CD1c-positive myeloid dendritic cell (primary cell): ENCODE data around the gene SLC36A3.
"Not testable (repeated sequence)": the region's sequence is repeated elsewhere in the genome, so short reads cannot be mapped to it uniquely, and the experiment has no call there.

Experiments used
- DNase-seq: peaks from one replicate; pipeline ENCODE4 v3.0.0-alpha.2; 2016; ENCODE audit errors: extremely low spot score

The SLC36A3 gene

DNA sequence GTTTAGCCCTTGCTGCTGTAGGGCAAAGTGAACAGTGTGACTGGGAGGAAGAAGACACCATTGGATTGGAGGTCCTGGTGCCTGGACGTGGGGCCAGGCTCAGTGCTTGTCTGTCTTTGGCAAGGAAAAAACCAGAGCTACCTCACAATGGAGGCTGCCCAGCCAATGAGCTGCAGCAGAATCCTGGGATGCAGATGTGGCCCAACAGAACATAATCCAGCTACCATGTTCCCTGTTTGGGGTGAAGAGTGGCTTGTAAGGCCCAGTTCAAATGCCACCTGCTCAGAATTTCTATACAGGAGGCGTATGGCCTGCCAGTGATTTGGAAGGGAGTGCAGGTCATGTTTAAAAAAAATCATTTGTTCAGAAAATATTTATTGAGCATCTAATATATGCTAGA is at the start of gene SLC36A3:
SLC36A3 (minus strand) TSS at position 101 of the 400 bp plus-strand sequence. CDS start 412 bp downstream, outside the sequence.
- no peak for DNase-seq

DNA sequence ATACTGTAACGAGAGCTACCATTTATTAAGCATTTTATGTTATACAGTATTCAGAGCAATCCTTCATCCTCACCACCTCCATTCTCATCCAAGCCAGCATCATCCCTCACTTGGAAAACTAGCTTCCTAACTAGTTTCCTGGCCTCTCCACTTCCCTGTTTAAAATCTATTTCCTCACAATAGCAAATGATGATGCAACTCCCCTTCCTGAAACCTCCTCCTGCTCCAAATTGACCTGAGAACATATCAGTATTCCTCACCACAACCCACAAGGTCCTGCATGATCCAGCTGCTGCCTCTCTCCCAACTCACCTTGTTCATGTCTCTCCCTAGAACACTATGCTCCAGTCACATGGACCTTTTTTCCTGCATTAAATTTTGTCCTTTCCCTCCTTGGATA is 48.1 kb upstream of the SLC36A3 start:
- no peak for DNase-seq

DNA sequence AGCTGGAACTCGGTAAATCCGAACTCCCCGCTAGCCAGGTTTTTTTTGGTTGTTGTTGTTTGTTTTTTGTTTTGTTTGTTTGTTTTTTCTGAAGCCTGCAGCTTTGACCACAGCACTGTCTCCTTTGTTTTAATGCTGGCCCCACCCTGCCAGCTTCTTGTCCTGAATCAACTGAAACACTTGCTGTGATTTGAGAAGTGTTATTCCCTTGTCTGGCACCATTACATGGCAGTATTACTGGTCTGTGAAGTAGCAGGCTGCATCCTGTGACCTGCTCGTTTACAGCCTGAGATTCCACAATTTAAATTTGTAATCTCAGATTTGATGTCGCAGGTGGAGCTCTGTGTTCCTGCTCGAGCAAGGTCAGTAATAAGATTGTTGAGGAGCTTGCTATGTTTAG is 45.2 kb upstream of the SLC36A3 start:
- no peak for DNase-seq

DNA sequence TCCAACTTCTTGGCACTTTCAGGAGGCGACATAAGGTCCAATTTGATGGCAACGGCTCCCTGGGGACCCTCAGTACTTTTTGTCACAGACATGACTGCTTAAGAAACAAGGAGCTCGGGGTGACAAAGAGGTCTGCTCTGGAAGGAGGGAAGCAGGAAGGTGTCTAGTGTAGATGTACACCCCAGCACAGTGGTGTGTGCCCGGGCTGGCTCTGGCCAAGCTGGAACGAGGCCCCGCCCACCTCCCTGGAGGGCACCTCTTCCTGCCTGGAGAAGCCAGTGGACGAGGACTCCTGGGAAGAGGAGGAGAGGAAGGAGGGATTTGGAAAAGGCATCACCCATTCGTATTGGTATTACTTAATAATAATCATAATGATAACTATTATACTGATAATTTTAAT is 43.8 kb upstream of the SLC36A3 start, which contains the start of gene SLC36A2:
SLC36A2 (minus strand) TSS at position 191 of the 400 bp plus-strand sequence; CDS start at position 92, 99 bp downstream.
- no peak for DNase-seq

DNA sequence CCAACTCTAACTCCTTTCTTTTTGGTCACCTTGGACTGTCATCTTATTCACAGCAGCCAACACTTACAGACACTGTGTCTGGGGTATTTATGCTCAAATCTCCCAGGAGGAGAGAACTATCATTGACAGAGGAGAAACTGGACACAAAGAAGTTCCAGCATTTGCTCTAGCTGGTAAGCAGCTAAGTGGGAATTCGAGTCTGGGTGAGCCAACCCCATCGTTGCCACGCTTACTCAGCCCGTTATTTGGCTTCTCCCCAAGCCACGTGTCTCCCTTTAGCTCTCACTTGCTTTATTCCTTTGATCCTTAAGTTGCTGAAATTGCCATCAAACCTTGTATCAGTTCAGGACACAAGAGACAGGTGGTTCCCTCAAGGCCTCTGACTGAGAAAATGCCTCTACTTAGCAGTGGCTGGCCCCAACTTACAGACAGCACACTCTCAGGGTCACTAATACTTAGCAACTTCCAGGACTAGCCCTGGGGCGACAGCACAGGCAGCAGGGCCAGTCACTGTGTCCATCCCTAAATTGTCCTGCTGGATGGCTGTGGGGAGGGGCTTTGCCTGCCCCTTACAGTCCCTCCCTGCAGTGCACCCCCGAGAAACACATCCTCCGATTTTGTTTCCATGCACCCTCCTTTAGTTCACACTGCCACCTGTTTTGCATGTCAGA is 42.4 kb upstream of the SLC36A3 start:
- no peak for DNase-seq

DNA sequence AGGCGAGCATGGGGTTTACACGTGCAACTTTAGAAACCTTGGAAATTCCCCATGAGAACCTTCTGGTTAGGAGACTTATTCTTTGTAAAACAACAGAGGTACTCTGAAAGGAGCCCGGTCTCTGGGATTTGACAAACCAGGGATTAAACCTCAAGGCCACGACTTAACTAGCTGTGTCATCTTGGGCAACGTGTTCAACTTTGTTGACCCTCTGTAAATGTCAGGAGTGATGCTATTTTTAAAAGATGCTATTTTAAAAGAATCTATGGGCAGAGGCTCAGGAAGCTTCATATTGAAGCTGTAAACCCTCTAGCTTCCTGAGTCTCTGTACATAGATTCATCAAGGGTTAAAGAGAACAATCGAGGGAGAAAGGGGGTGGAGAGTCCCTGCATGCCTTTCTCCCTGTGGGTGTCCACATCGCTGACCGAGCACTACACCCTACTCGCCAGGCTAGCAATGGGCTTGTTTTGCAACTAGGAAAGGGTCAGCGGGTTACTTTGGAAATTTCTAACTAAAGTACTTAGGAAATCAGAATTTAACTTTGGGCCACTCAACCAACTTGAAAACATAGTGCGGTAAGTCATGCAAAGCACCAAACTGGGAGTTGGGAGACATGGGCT is 41.7 kb upstream of the SLC36A3 start:
- no peak for DNase-seq

DNA sequence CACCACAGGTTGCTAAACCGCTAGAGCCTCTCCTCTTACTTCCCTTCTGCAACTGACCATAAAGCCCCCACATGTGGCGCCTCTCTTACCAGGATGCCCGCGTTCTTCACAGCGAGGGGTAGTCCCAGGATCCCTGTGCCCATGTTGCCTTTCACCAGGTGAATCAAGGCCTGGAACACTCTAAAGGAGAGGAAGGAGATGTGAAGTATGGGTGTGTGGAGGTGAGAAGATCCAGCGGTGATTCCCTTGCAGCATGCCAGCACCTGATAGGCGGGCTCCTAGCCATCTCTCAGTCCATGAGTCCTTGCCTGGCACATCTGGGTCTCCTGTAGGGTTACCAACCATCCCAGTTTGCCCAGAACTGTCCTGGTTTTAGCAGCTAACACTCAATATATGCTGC is 40.5 kb upstream of the SLC36A3 start:
- no peak for DNase-seq

DNA sequence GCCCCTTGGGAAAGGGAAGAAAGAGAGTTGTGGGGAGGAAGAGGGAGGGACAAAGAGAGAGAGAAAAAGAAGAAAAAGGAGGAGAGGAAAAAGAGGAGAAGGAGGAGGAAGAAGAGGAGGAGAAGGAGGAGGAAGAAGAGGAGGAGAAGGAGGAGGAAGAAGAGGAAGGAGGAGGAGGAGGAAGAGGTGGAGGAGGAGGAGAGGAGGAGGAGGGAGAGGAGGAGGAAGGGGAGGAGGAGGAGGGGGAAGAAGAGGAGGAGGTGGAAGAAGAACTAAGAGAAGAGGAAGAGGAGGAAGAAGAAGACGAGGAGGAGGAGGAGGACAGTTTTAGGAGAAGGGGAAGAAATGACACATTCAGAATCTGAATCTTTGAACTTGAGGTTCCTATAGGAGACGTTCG is 36.4 kb upstream of the SLC36A3 start:
- no peak for DNase-seq

DNA sequence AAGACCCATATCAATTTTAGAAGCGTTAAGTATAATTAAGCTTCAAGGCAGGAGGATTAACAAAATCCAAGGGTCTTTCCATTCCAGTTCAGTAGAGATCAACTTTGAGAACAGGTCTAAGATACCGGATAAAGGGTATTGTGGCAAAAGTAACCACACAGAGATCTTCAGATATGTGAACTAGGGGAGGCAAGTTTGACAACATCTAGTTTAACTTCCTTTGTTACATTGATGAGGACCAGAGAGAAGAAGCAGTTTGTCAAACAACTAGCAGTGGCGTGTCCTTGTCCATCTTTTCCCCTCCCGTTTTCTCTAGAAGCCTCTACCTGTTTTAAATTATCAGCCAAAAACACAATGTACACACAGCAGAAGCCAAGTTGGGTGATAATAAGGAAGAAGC is 35.2 kb upstream of the SLC36A3 start:
- DNase-seq = no peak

DNA sequence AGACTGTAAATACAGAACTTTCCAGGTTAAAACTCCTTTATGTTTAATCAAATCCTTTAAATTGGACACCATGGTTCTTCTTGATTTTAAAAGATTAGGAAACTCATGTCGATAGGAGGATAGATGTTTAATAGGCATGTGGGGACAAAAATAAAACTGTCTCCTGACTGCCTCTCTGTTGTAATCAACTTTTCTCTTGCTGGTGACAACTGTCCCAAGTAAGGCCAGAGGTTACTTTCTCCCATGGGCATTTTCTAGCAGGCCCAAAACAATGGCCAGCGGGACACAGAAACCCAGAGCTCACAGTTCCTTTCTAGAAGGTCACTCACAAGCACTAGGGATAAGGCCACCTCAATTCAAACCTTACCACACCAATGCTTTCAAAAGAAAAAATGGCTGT is 29.3 kb upstream of the SLC36A3 start:
- no peak for DNase-seq

DNA sequence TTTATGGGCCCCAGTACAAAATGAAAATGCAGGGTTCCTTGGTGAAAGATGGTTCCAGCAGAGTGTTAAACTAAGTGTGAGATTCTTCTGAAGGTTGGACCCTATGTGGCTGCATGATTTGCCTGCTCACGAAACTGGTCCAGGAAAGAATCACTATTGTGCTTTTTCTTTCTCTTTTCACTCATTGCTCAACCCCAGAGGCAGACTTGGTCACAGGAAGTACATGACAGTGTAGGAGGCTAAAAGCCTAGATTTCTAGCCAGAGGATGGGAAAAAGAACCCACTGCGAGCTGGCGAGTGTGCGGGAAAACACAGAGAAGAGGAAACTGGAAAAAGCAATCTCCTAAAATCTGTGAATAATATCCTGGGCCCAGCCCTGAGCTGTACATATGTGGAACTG is 25.2 kb upstream of the SLC36A3 start:
- peak; percentile 6 for DNase-seq

DNA sequence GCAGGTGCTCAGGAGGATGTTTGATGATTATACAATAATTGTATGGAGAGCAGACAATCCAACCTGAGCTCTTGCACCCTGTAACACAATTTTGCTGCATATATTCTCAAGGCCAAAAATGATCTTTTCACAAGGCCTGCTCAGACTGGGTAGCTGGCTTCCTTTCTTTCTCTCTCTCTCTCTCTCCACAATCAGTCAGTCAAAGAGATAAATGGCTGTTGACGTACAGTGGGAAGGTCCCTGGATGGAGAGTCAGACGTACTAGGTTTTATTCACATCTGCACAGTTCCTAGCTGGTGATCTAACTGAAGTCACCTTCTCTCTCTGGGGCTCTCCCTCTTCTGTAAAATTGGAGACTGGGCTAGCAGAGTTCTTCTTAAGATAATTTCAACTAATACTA is 24.0 kb upstream of the SLC36A3 start:
- DNase-seq = no peak

DNA sequence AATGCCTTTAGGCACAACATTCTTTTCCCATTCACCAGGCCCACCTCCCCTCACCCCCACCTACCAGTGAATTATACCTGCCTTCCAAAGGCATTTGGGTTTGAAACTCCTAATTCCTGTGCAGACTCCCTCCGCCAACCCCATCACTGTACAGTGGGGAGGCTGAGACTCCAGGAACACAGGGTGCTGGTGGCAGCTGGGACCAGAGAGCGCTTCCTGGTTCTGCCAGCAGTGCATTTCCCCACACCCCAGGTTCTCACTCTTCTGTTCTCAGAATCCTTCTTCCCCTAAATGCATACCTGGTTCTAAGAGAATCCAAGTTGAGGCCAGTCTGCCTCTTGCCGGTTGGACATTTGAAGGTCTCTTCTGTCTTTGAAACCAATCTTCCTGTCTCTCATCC is 22.7 kb upstream of the SLC36A3 start:
- no peak for DNase-seq

DNA sequence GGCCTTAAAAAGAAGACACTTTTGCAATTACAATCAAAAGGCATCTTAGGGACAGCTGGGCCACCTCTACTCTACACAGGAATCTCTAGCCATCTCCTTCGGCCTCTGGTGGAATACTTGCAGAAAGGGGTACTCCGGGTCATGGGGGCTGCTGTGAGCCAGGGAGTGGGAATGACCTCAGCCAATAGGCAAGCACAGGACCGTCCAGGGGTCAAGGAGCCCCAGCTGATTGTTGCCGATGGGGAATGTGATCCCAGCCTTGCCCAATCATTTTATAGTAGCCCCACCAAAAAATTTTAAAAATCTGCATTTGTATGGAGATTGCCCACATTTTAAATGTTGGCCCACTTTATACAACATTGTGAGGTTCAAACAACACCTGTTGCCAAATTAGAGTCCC is 16.9 kb upstream of the SLC36A3 start:
- DNase-seq = no peak

DNA sequence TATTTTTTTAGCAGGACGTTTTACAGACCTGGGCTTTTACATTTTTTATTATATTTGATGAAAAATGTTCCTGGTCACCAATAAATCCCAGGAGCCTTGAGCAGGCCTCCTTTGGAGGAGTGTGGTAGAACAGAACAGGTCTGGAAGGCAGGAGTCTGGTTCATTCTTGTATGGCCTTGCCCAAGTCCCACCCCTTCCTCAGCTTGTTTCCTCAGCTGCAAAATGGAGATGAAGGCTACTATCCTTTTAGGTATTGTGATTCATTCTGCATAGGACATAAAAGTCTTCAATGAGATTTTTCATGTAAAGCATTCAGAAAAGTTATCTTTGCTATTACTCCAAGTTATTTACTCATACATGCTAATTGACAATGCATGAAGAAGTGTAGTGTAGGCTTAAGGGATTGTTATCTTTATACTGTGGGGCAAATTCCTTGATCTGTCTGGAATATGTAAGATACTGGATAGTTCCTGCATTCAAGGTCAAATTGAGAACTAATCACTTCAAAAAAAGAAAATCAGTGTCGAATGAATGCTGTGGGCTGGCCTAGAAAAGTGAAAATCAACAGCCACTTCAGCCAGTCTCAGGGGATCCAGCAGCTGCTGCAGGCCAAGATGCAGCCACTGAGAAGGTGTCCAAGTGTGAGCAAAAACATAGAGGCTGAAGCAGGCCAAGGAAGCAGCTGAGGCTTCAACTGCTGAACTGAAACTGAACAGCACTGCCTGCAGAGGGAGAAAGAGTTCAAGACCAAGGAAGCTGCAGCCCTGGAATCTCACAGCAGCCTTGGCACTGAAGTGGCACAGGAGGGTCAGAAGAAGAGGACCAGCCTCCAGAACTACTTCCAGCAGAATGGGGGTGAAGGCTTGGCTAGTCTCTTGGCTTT is 15.5 kb upstream of the SLC36A3 start:
- DNase-seq = no peak

DNA sequence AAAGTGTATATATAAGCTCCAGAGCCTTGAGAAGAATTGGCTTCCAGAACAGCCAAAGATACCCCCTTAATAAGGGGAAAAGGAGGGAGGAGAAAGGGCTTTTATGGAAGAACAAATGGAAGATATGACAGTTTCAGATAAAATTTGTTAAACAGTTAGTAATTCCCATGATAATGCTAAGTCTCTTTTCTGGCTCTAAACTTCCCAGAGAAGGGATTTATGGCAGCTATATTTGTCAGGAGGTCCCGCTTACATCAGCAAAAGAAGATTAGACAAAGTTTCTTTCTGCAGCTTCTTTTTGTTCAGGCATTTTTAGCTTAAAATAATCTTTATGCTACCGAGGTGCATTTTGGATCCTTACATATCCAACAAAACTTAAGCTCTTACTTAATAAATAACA is 14.3 kb upstream of the SLC36A3 start:
- no peak for DNase-seq

DNA sequence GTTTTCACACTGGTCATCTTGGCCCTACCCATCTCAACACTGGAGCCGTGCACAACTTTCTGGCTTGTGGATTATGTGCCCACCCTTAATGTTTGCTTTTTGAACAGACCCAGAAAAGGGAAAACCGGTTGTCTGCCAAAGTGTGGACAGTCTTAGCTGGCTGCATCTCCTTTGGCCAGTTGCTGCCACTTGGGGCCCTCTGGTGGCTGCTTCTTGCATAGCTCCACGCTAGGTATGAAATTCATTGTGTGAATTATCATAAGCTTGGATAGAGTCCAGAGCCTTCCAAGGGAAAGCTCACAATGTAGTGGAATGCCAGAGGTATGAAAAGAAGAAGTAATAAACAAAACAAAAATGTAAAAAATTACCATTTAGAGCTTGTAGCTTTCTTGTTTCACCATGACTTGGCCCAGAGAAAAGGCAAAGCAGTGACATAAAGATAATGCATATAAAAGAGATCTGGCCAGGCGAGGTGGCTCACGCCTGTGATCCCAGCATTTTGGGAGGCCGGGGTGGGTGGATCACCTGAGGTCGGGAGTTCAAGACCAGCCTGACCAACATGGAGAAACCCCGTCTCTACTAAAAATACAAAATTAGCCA is 12.5 kb upstream of the SLC36A3 start:
- peak; percentile 59 for DNase-seq

DNA sequence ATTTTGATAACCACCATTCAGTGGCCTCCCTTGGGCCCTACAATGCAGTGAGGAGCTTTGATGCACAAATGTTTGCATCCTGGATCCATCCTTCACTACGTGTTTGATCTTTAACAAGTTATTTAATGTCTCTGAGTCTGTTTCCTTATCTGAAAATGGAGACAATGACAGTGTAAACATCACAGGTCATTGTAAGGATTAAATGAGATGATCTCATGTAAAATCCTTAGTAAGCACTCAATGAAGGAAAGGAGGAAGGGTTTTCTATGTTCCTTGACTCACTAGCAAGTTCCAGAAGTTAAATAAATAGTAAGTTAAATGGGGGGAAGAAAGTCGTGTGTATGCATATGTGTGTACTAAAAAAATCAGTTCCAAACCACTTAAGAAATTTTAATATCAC is 9.8 kb upstream of the SLC36A3 start:
- DNase-seq = no peak

DNA sequence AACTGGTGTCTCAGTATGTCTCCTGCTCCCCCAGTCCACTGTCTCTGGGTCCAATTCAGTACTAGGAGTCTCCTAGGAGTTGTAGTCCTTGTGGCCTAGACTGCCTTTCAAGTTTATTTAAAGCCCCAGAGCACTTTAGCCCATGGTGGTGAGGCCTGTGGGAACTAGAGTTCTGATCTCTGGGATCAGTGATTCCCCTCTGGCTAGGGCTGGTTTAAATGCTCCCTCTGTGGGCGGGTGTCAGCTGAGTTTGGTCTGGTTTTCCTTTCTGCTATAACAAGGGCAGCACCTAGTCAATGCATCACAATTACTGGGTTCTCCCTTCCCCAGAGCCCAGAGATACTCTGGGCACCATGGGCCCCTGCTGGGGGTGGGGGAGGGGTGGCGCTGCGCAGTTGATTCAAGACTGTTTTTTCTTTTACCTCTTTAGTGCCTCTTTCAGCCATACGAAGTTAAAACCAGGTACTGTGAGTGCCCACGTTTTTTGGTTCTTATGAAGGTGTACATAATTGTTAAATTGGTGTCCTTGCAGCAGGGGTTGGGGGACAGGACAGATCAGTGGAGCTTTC is 9.3 kb upstream of the SLC36A3 start:
- DNase-seq = no peak

DNA sequence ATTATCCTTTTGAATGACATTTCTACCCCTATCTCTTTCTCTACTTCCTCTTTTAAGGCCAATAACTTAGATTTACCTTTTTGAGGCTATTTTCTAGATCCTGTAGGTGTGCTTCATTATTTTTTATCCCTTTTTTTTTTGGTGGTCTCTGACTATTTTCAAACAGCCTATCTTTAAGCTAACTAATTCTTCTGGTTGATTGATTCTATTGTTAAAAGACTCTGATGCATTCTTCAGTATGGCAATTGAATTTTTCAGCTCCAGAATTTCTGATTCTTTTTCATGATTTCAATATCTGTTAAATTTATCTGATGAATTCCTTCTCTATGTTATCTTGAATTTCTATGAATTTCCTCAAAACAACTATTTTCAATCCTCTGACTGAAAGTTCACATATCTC is 7.4 kb upstream of the SLC36A3 start:
- DNase-seq = no peak

DNA sequence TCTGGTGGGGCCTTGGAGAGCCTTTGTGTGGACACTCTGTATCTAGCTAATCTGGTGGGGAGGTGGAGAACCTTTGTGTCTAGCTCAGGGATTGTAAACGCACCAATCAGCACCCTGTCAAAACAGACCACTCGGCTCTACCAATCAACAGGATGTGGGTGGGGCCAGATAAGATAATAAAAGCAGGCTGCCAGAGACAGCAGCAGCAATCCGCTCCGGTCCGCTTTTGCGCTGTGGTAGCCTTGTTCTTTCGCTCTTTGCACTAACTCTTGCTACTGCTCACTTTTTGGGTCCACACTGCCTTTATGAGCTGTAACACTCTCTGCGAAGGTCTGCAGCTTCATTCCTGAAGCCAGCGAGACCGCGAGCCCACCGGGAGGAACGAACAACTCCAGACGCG is 6.3 kb upstream of the SLC36A3 start:
- DNase-seq = not testable (repeated sequence)

DNA sequence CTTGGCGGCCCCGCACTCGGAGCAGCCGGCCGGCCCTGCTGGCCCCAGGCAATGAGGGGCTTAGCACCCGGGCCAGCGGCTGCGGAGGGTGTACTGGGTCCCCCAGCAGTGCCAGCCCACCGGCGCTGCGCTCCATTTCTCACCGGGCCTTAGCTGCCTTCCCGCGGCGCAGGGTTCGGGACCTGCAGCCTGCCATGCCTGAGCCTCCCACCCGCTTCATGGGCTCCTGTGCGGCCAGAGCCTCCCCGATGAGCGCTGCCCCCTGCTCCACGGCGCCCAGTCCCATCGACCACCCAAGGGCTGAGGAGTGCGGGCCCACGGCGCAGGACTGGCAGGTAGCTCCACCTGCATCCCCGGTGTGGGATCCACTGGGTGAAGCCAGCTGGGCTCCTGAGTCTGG is 5.7 kb upstream of the SLC36A3 start:
- DNase-seq = not testable (repeated sequence)
